IPS-18a (cell line): ENCODE results near the gene MYL5.
"Not testable (repeated sequence)": the region's sequence is repeated elsewhere in the genome, so short reads cannot be mapped to it uniquely, and the experiment has no call there.

Source experiments
- H3K27ac ChIP-seq: one replicate; pipeline ENCODE4 v1.5.1; 2013; ENCODE audit warnings: low read length
- H3K27me3 ChIP-seq: one replicate; pipeline ENCODE4 v1.6.1; 2013; ENCODE audit warnings: mild to moderate bottlenecking, low read length; ENCODE audit not compliant: control insufficient read depth, insufficient read depth
- H3K36me3 ChIP-seq: one replicate; pipeline ENCODE4 v1.6.1; 2013; ENCODE audit warnings: low read depth, low read length; ENCODE audit not compliant: control insufficient read depth
- H3K4me1 ChIP-seq: one replicate; pipeline ENCODE4 v1.6.1; 2013; ENCODE audit warnings: low read depth, low read length; ENCODE audit not compliant: control insufficient read depth
- H3K4me3 ChIP-seq: one replicate; pipeline ENCODE4 v1.5.1; 2013; ENCODE audit warnings: low read length
- H3K9ac ChIP-seq: one replicate; pipeline ENCODE4 v1.6.1; 2013; ENCODE audit warnings: mild to moderate bottlenecking, low read length, moderate library complexity
- H3K9me3 ChIP-seq: one replicate; pipeline ENCODE4 v1.6.1; 2013; ENCODE audit warnings: low read depth, low read length; ENCODE audit not compliant: control insufficient read depth

MYL5 gene

GRCh38 chr4:630656-631055 is 43.7 kb upstream of the MYL5 start:
- Histone ChIP-seq H3K9me3 (no peaks in the 10 kb centered on the region), H3K27ac (no peak overlapping the region), H3K36me3 (no peaks in the 10 kb centered on the region), H3K4me1 (peaks cover 1% of the 10 kb centered on the region), H3K4me3 (no peak overlapping the region), H3K27me3 (no peaks in the 10 kb centered on the region), H3K9ac (no peak overlapping the region)

- Histone ChIP-seq H3K4me3 (no peak overlapping the region), H3K9ac (no peak overlapping the region), H3K36me3 (no peaks in the 10 kb centered on the region), H3K27me3 (no peaks in the 10 kb centered on the region), H3K27ac (no peak overlapping the region), H3K9me3 (no peaks in the 10 kb centered on the region), H3K4me1 (no peaks in the 10 kb centered on the region)
These were observed 42.0 kb upstream of the MYL5 start for GRCh38 chr4:632196-632790.

- Histone ChIP-seq H3K4me1 (no peaks in the 10 kb centered on the region), H3K9me3 (no peaks in the 10 kb centered on the region), H3K27ac (no peak overlapping the region), H3K9ac (no peak overlapping the region), H3K36me3 (no peaks in the 10 kb centered on the region), H3K27me3 (no peaks in the 10 kb centered on the region), H3K4me3 (no peak overlapping the region)
These were observed 41.4 kb upstream of the MYL5 start for GRCh38 chr4:632926-633325.

DNA sequence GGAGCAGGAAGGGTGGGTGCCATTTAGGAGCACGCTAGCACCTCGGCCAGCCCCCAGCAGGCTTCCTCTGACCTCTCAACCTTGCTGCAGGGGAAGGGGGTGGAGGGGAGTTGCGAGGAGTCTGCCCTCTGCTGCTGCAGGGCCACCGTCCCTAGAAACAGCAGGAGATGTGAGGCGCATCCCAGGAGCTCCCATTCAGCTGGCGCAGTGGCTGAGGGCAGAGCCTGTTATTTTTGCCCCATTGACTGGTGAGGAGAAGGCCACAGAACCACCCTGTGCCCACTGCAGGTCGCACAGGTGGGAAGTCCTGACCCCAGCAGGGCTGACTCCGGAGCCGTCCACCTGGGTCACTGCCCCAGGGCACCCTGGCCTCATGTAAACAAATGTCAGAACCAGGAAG is 40.9 kb upstream of the MYL5 start:
- no peak overlapping the region for H3K27ac ChIP-seq
- no peaks in the 10 kb centered on the region for H3K36me3 ChIP-seq
- no peak overlapping the region for H3K9ac ChIP-seq
- no peaks in the 10 kb centered on the region for H3K9me3 ChIP-seq
- no peak overlapping the region for H3K4me3 ChIP-seq
- no peaks in the 10 kb centered on the region for H3K27me3 ChIP-seq
- no peaks in the 10 kb centered on the region for H3K4me1 ChIP-seq

DNA sequence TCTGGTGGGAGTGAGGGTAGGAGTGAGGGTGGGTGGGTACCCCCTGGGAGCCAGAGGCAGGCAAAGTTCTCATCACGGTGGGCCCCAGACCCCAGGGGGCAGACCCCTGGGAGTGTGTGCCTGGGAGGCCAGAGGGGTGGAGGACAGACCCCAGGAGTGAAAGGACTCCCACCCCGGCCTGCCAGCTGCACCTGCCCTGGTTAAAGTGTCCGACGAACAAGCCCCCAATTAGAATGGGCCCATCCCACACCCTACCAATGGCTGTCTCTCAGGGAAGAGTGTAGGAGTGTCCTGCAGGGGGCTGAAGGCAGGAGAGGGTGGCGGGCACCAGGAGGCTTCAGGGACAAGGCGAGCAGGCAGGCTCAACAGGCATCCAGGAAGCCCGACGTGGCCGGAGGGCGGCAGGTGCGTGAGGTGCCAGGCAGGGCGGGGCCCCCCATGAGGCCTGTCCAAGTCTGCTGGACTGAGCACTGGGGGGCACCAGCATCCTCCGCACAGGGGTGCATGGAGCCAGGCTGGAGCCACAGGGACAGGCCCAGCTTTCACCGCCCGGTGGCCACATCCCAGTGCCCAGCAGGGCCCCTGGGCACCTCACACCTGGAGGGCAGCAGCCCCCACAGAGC is 40.3 kb upstream of the MYL5 start:
- H3K27me3 ChIP-seq, result no peaks in the 10 kb centered on the region
- no peak overlapping the region for H3K27ac ChIP-seq
- no peaks in the 10 kb centered on the region for H3K4me1 ChIP-seq
- H3K9ac ChIP-seq, result no peak overlapping the region
- no peak overlapping the region for H3K4me3 ChIP-seq
- no peaks in the 10 kb centered on the region for H3K36me3 ChIP-seq
- H3K9me3 ChIP-seq, result no peaks in the 10 kb centered on the region

DNA sequence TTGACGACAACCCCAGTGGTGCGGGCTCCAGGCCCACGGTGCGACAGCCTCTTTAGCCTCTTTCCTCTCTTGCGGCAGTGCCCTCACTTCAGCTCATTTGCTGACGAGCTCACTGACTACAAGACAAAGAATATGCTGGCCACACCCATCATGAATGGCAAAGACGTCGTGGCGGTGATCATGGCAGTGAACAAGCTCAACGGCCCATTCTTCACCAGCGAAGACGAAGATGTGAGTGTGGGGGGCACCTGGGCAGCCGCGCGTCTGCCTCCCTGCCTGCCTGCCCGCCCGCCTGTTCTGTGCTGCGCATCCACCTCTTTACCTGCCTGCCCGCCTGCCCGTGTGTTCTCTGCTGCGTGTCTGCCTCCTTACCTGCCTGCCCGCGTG is 39.8 kb upstream of the MYL5 start:
- Histone ChIP-seq H3K9me3 (no peaks in the 10 kb centered on the region), H3K4me3 (no peak overlapping the region), H3K4me1 (no peaks in the 10 kb centered on the region), H3K27ac (no peak overlapping the region), H3K27me3 (no peaks in the 10 kb centered on the region), H3K9ac (no peak overlapping the region), H3K36me3 (no peaks in the 10 kb centered on the region)

DNA sequence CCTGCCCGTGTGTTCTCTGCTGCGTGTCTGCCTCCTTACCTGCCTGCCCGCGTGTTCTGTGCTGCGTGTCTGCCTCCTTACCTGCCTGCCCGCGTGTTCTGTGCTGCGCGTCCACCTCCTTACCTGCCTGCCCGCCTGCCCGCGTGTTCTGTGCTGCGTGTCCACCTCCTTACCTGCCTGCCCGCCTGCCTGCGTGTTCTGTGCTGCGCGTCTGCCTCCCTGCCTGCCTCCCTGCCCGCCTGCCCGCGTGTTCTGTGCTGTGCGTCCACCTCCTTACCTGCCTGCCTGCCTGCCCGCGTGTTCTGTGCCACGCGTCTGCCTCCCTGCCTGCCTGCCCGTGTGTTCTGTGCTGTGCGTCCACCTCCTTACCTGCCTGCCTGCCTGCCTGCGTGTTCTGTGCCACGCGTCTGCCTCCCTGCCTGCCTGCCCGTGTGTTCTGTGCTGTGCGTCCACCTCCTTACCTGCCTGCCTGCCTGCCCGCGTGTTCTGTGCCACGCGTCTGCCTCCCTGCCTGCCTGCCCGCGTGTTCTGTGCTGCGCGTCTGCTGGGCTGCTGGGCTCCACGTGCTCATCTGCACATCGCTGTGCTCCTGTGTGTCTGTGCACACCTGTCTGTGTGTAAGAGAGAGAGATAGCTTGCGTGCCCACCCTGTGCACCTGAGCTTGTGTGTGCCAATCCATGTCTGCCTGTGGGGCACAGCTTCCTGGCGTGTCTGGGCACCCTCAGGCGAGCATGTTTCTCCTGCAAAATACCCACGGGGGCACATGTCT is 39.1 kb upstream of the MYL5 start:
- not testable (repeated sequence) for H3K36me3 ChIP-seq, H3K4me3 ChIP-seq, H3K27me3 ChIP-seq, H3K9me3 ChIP-seq, H3K9ac ChIP-seq, H3K27ac ChIP-seq, H3K4me1 ChIP-seq

DNA sequence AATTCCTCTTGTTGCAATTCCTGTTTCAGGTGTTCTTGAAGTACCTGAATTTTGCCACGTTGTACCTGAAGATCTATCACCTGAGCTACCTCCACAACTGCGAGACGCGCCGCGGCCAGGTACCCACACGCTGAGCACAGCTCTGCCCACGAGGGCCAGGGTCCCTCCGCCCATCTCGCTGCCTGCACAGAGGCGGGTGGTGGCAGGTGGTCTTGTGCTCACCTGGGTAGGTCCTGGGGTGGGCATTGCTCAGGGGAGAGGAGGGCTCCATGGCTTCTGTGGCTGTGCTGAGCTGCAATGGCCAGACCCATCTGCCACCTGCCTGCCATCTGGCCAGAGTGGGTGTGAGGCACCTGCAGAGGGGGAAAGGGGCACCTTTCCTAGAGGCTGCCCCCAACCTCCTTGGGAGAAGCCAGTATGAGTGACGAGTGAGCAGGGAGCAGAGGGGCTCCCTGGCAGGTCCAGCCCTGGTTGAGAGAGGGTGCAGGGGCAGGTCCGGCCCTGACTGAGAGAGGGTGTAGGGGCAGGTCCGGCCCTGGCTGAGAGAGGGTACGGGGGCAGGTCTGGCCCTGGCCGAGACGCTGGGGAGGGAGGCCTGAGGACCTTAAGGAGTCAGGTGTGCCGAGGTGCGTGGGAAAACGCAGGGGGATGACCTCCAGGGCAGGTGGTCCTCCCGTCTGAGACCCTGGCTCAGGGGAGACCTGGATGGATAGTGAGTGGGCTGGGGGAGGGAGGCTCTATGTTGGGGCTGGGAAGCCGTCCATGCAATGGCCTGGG is 38.3 kb upstream of the MYL5 start:
- no peaks in the 10 kb centered on the region for H3K9me3 ChIP-seq
- no peaks in the 10 kb centered on the region for H3K36me3 ChIP-seq
- no peaks in the 10 kb centered on the region for H3K27me3 ChIP-seq
- no peaks in the 10 kb centered on the region for H3K4me1 ChIP-seq
- H3K27ac ChIP-seq, result no peak overlapping the region
- H3K9ac ChIP-seq, result no peak overlapping the region
- no peak overlapping the region for H3K4me3 ChIP-seq

DNA sequence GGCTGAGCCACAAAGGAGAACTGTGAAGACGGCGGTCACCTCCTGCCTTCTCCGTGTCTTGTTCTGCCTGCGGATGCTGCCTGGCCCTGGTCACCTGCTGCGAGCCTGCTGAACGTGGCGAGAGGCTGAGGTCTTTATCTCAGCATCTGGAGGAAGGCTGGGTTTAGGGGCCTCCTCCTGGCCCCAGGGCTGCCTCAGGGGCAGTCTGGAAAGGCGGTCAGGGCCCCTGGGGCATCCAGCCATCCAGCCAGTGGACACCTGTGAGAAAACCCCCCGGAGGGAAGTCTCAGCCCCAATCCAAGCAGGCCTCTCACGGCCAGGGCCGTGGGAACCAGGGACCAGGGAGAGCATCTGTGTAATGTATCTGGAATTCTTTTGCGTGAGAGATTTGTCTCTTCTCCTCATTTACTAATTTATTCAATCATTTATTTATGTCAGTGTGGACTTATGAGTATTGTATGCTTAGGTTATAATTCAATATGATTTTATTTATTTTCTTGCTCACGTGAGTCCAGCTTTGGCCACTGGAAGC is 37.6 kb upstream of the MYL5 start:
- Histone ChIP-seq H3K27ac (no peak overlapping the region), H3K4me3 (no peak overlapping the region), H3K27me3 (no peaks in the 10 kb centered on the region), H3K9ac (no peak overlapping the region), H3K4me1 (no peaks in the 10 kb centered on the region), H3K9me3 (no peaks in the 10 kb centered on the region), H3K36me3 (no peaks in the 10 kb centered on the region)

GRCh38 chr4:637536-638280 is 36.6 kb upstream of the MYL5 start:
- Histone ChIP-seq H3K27me3 (no peaks in the 10 kb centered on the region), H3K36me3 (no peaks in the 10 kb centered on the region), H3K4me3 (no peak overlapping the region)

GRCh38 chr4:642366-642765 is 32.0 kb upstream of the MYL5 start:
- not testable (repeated sequence) for H3K4me3 ChIP-seq, H3K9ac ChIP-seq, H3K27me3 ChIP-seq, H3K9me3 ChIP-seq, H3K27ac ChIP-seq, H3K4me1 ChIP-seq, H3K36me3 ChIP-seq

More at GRCh38 chr4:637536-638280, 36.6 kb upstream of the MYL5 start:
- H3K27ac ChIP-seq, result no peak overlapping the region
- H3K9ac ChIP-seq, result no peak overlapping the region
- H3K4me1 ChIP-seq, result no peaks in the 10 kb centered on the region
- H3K9me3 ChIP-seq, result no peaks in the 10 kb centered on the region
